Measurements from ENCODE around the gene DNAJC24. TPM values are rescaled to one million over a fixed set of nuclear protein-coding genes. Genes with fewer than 3 reads are reported as not detected.

The DNAJC24 gene
- total RNA-seq, 2 donors from 2014 or later, result 9.9 to 10.0 TPM

DNA sequence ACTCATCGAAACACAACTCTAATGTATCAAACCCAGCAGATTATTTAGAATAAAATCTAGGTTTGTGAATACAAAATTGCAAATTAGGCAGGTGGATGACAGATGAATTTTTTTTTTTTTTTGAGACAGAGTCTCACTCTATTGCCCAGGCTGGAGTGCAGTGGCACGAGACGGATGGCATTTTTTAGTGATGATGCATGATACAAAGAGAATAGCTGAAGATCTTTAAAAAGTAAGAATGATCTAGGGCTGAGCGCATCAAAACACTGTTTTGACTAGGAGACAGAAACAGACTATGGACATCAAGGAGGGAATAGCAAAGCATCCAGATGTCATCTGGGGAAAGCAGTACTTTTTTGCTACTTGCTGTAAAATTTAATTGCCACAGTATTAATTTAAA, 76.0 kb downstream of the DNAJC24 start:
- H3K27me3 ChIP-seq, result no peaks in the 10 kb centered on the region
- H3K27ac ChIP-seq, result no peak overlapping the region
- no peak overlapping the region for H3K4me3 ChIP-seq
- no peaks in the 10 kb centered on the region for H3K9me3 ChIP-seq
- no peaks in the 10 kb centered on the region for H3K36me3 ChIP-seq
- DNase-seq (ENCODE audit: low spot score), result no peak
- TF ChIP-seq, protein P1, sequence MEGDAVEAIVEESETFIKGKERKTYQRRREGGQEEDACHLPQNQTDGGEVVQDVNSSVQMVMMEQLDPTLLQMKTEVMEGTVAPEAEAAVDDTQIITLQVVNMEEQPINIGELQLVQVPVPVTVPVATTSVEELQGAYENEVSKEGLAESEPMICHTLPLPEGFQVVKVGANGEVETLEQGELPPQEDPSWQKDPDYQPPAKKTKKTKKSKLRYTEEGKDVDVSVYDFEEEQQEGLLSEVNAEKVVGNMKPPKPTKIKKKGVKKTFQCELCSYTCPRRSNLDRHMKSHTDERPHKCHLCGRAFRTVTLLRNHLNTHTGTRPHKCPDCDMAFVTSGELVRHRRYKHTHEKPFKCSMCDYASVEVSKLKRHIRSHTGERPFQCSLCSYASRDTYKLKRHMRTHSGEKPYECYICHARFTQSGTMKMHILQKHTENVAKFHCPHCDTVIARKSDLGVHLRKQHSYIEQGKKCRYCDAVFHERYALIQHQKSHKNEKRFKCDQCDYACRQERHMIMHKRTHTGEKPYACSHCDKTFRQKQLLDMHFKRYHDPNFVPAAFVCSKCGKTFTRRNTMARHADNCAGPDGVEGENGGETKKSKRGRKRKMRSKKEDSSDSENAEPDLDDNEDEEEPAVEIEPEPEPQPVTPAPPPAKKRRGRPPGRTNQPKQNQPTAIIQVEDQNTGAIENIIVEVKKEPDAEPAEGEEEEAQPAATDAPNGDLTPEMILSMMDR (IDR thresholded peaks at IDR 0.05), result no peak
- no peaks in the 10 kb centered on the region for H3K4me1 ChIP-seq

DNA sequence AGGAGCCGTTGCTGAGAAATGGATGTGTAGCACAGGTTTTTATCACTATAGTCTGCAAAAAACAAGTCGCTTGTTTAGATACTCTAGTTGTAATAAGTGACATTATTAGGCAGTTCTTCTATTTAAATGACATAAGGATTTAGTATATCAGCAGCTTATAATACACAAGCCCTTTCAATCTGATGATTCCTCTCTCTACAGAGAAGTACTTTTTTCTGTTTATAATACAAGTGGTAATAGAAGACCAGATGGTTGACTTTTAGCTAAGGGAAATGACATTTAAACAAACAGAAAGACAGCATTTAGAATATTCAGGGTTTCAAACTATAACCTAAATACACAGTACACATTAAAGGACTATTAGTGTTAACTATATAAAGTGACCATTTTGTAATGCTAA, 79.4 kb downstream of the DNAJC24 start:
- H3K9me3 ChIP-seq, result no peaks in the 10 kb centered on the region
- no peaks in the 10 kb centered on the region for H3K27me3 ChIP-seq
- TF ChIP-seq, protein P1 (IDR thresholded peaks at IDR 0.05), result no peak
- DNase-seq (ENCODE audit: low spot score), result no peak
- H3K27ac ChIP-seq, result no peak overlapping the region
- H3K36me3 ChIP-seq, result peaks cover 7% of the 10 kb centered on the region
- no peak overlapping the region for H3K4me3 ChIP-seq
- H3K4me1 ChIP-seq, result no peaks in the 10 kb centered on the region

DNA sequence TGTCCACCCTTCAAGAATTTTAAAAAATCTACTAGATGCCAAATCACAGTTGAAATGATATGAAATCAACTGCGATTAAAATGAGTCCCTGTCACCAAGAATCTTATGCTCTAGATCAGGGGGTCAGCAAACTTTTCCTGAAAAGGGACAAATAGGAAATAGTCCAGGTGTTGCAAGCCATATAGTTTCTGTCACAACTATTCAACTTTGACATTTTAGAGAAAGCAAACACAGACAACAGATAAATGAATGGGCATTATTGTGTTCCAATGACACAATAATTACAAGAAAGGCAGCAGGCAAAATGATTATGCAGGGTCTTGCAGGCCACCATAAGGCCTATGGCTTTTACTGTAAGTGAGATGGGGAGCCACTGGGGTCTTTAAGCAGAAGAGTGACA, 81.2 kb downstream of the DNAJC24 start:
- Histone ChIP-seq H3K36me3 (peaks cover 7% of the 10 kb centered on the region), H3K27ac (no peak overlapping the region), H3K4me3 (no peak overlapping the region), H3K9me3 (no peaks in the 10 kb centered on the region), H3K27me3 (no peaks in the 10 kb centered on the region), H3K4me1 (no peaks in the 10 kb centered on the region)
- no peak for DNase-seq (ENCODE audit: low spot score)
- TF ChIP-seq, protein P1 (IDR thresholded peaks at IDR 0.05), result no peak

DNA sequence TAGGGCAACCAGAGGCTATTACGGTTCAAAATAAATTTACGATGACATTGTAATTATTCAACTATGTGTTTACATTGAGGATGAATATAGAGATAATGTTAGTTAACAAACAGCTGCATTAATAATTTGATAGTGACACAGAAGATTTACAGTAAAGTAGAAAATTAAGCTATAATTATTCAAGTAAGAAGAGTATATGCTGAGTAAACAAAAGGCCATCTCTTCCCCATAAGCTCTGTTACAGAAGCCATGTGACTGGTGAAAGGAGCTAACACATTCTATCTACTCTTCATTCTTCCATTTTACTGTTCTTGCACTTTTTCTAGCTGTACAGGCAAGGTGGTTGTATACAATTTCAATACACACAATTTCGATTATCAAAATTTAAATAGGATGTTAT, 85.5 kb downstream of the DNAJC24 start:
- Histone ChIP-seq H3K27me3 (no peaks in the 10 kb centered on the region), H3K4me3 (no peak overlapping the region)

DNA sequence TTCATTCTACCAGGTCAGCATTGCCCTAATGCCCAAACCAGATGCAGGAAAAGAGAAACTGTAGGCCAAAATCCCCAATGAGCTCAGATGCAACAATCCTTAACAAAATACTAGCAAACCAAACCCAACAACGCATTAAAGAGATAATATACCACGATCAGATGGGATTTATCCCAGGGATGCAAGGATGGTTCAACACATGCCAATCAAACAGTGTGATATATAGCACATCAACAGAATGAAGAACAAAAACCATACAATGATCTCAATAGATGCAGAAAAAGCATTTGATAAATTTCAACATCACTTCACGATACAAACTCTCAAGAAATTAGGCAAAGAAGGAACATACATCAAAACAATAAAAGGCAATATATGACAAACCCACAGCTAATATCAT, 94.8 kb downstream of the DNAJC24 start:
- H3K36me3 ChIP-seq, result no peaks in the 10 kb centered on the region
- no peaks in the 10 kb centered on the region for H3K27me3 ChIP-seq
- TF ChIP-seq, protein P1 (IDR thresholded peaks at IDR 0.05), result no peak
- no peak overlapping the region for H3K4me3 ChIP-seq
- no peak for DNase-seq (ENCODE audit: low spot score)
- H3K9me3 ChIP-seq, result peaks cover 0 to 21% of the 10 kb centered on the region in 2 donors
- H3K4me1 ChIP-seq, result no peaks in the 10 kb centered on the region
- H3K27ac ChIP-seq, result no peak overlapping the region

More for the DNA sequence above, 85.5 kb downstream of the DNAJC24 start:
- DNase-seq (ENCODE audit: low spot score), result no peak
- H3K27ac ChIP-seq, result no peak overlapping the region
- TF ChIP-seq, protein P1 (IDR thresholded peaks at IDR 0.05), result no peak
- no peaks in the 10 kb centered on the region for H3K4me1 ChIP-seq
- no peaks in the 10 kb centered on the region for H3K9me3 ChIP-seq
- peaks cover 7% of the 10 kb centered on the region for H3K36me3 ChIP-seq

DNA sequence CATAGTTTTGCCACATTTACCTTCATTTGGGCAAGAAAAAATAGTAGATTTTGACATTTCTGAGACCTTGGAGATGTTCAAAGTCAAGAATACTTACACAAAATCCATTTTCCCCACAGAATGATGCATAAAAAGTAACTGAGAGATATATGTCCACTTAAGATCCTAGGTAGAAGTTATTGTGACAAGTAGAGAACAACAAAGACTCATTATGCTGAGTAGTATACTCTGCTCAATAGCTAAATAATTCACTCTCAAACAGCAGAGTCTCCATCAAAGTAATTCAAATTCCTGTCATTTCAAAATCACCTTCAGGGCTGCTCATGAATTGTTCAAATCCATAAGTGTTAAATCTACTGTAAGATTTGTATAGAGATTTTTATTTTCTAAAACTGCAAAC, 104.4 kb downstream of the DNAJC24 start:
- Histone ChIP-seq H3K27ac (no peak overlapping the region), H3K4me3 (no peak overlapping the region), H3K36me3 (no peaks in the 10 kb centered on the region), H3K4me1 (no peaks in the 10 kb centered on the region), H3K9me3 (no peaks in the 10 kb centered on the region), H3K27me3 (no peaks in the 10 kb centered on the region)
- DNase-seq (ENCODE audit: low spot score), result no peak
- TF ChIP-seq, protein P1 (IDR thresholded peaks at IDR 0.05), result no peak
